H9 (cell line): ENCODE measurements around the gene IL10. TPM values are rescaled to one million over a fixed set of nuclear protein-coding genes. Genes with fewer than 3 reads are reported as not detected.

Experiments used
- DNase-seq: peaks from one replicate; pipeline ENCODE4 v3.0.0-alpha.2; 2017
- H2AFZ ChIP-seq: one replicate; pipeline ENCODE4 v1.6.1; 2013; ENCODE audit warnings: mild to moderate bottlenecking, low read length, control low read depth, moderate library complexity
- H2AK5ac ChIP-seq: 2 replicates; pipeline ENCODE4 v1.6.1; 2013; ENCODE audit warnings: low read length, control low read depth, mixed read lengths; ENCODE audit not compliant: insufficient read length
- H2BK120ac ChIP-seq: one replicate; pipeline ENCODE4 v1.6.1; 2013; ENCODE audit warnings: low read depth, mild to moderate bottlenecking, low read length, control low read depth, inconsistent platforms; ENCODE audit not compliant: poor library complexity, severe bottlenecking
- H2BK12ac ChIP-seq: 2 replicates; pipeline ENCODE4 v1.6.1; 2013; ENCODE audit warnings: low read length, control low read depth, mixed read lengths, low read depth; ENCODE audit not compliant: insufficient read length
- H2BK15ac ChIP-seq: 2 replicates; pipeline ENCODE4 v1.6.1; 2013; ENCODE audit warnings: low read depth, low read length, control low read depth
- H2BK20ac ChIP-seq: one replicate; pipeline ENCODE4 v1.6.1; 2013; ENCODE audit warnings: low read depth, mild to moderate bottlenecking, low read length, control low read depth, inconsistent platforms; ENCODE audit not compliant: poor library complexity, severe bottlenecking
- H2BK5ac ChIP-seq: 2 replicates; pipeline ENCODE4 v1.6.1; 2013; ENCODE audit warnings: low read length, control low read depth, mixed read lengths; ENCODE audit not compliant: insufficient read length
- H3K14ac ChIP-seq: 2 replicates; pipeline ENCODE4 v1.6.1; 2013; ENCODE audit warnings: low read length, control low read depth; ENCODE audit not compliant: insufficient read depth
- H3K18ac ChIP-seq: 2 replicates; pipeline ENCODE4 v1.6.1; 2013; ENCODE audit warnings: low read depth, mild to moderate bottlenecking, mixed read lengths, low read length, control low read depth; ENCODE audit not compliant: insufficient read length
- H3K23ac ChIP-seq: 2 replicates; pipeline ENCODE4 v1.6.1; 2013; ENCODE audit warnings: low read length, control low read depth, mixed read lengths, low read depth; ENCODE audit not compliant: insufficient read length
- H3K23me2 ChIP-seq: 2 replicates; pipeline ENCODE4 v1.6.1; 2013; ENCODE audit warnings: low read depth, mild to moderate bottlenecking, mixed read lengths, low read length, control low read depth; ENCODE audit not compliant: insufficient read length, poor library complexity, severe bottlenecking
- H3K27ac ChIP-seq: 2 replicates; pipeline ENCODE4 v1.5.1; 2013; ENCODE audit warnings: low read length, control low read depth, mixed read lengths, low read depth; ENCODE audit not compliant: insufficient read length
- H3K27me3 ChIP-seq: 2 replicates; pipeline ENCODE4 v1.6.1; 2013; ENCODE audit warnings: low read length, control low read depth, inconsistent platforms; ENCODE audit not compliant: insufficient read depth
- H3K4ac ChIP-seq: 2 replicates; pipeline ENCODE4 v1.6.1; 2013; ENCODE audit warnings: low read depth, mild to moderate bottlenecking, control low read depth, inconsistent platforms, low read length, moderate library complexity
- H3K4me1 ChIP-seq: 2 replicates; pipeline ENCODE4 v1.6.1; 2013; ENCODE audit warnings: low read length, control low read depth, inconsistent platforms; ENCODE audit not compliant: insufficient read depth
- H3K4me2 ChIP-seq: 2 replicates; pipeline ENCODE4 v1.6.1; 2013; ENCODE audit warnings: low read length, control low read depth, mixed read lengths; ENCODE audit not compliant: insufficient read length, insufficient read depth
- H3K56ac ChIP-seq: 2 replicates; pipeline ENCODE4 v1.6.1; 2013; ENCODE audit warnings: low read depth, mild to moderate bottlenecking, mixed read lengths, low read length, control low read depth; ENCODE audit not compliant: insufficient read length
- H3K79me1 ChIP-seq: 2 replicates; pipeline ENCODE4 v1.6.1; 2013; ENCODE audit warnings: low read depth, mild to moderate bottlenecking, moderate library complexity, low read length, control low read depth, inconsistent platforms; ENCODE audit not compliant: insufficient read depth, poor library complexity, severe bottlenecking
- H3K79me2 ChIP-seq: 2 replicates; pipeline ENCODE4 v1.6.1; 2013; ENCODE audit warnings: low read length, control low read depth, inconsistent platforms; ENCODE audit not compliant: insufficient read depth
- H3K9ac ChIP-seq: 2 replicates; pipeline ENCODE4 v1.6.1; 2013; ENCODE audit warnings: low read length, control low read depth, mixed read lengths; ENCODE audit not compliant: insufficient read length; ENCODE audit errors: extremely low read depth
- H3K9me3 ChIP-seq: one replicate; pipeline ENCODE4 v1.6.1; 2013; ENCODE audit warnings: low read depth, low read length, inconsistent platforms; ENCODE audit not compliant: control insufficient read depth
- H3T11ph ChIP-seq: one replicate; pipeline ENCODE4 v1.6.1; 2013; ENCODE audit warnings: mild to moderate bottlenecking, low read length, control low read depth, inconsistent platforms
- H4K20me1 ChIP-seq: one replicate; pipeline ENCODE4 v1.6.1; 2013; ENCODE audit not compliant: control insufficient read depth, insufficient read length, insufficient read depth
- H4K5ac ChIP-seq: 2 replicates; pipeline ENCODE4 v1.6.1; 2013; ENCODE audit warnings: low read depth, mild to moderate bottlenecking, mixed read lengths, low read length, control low read depth; ENCODE audit not compliant: insufficient read length
- H4K8ac ChIP-seq: replicated peaks from 2 replicates; pipeline ENCODE4 v1.6.1; 2013; ENCODE audit warnings: low read length, control low read depth, mixed read lengths, low read depth; ENCODE audit not compliant: insufficient read length
- H4K91ac ChIP-seq: 2 replicates; pipeline ENCODE4 v1.6.1; 2013; ENCODE audit warnings: low read depth, mild to moderate bottlenecking, moderate library complexity, mixed read lengths, low read length, control low read depth; ENCODE audit not compliant: insufficient read length
- H3K27ac Mint-ChIP-seq, 3 experiments: 2 replicates in 2 of 3; 3 replicates in 1 of 3; pipeline ENCODE4 v1.8.0; 2020 to 2021; ENCODE audit warnings: mixed read lengths in 3 of 3, mild to moderate bottlenecking in 1 of 3, moderate library complexity in 1 of 3
- H3K27me3 Mint-ChIP-seq: 2 replicates; pipeline ENCODE4 v1.8.0; 2021; ENCODE audit warnings: low read depth, mild to moderate bottlenecking, moderate library complexity, mixed read lengths
- H3K36me3 Mint-ChIP-seq, 3 experiments: 2 replicates in 2 of 3; 3 replicates in 1 of 3; pipeline ENCODE4 v1.8.0; 2020 to 2021; ENCODE audit warnings: low read depth in 3 of 3, mixed read lengths in 3 of 3; ENCODE audit not compliant: insufficient read depth in 1 of 3
- H3K4me1 Mint-ChIP-seq, 2 experiments: 2 replicates each; pipeline ENCODE4 v1.8.0; 2020; ENCODE audit warnings: mixed read lengths in 2 of 2
- H3K4me3 Mint-ChIP-seq, 2 experiments: 2 replicates in 1 of 2; 3 replicates in 1 of 2; pipeline ENCODE4 v1.8.0; 2020 to 2021; ENCODE audit warnings: mild to moderate bottlenecking in 2 of 2, mixed read lengths in 2 of 2, moderate library complexity in 1 of 2
- H3K9me3 Mint-ChIP-seq, 2 experiments: 2 replicates in 1 of 2; 3 replicates in 1 of 2; pipeline ENCODE4 v1.8.0; 2020; ENCODE audit warnings: mild to moderate bottlenecking in 2 of 2, mixed read lengths in 2 of 2, moderate library complexity in 1 of 2
- WGBS: extraction: QIAGEN DNeasy Blood & Tissue Kit; methylation state at CpG from one replicate; pipeline ENCODE4 v1.1.7; 2013; ENCODE audit warnings: missing lambda C conversion rate, low lambda C conversion rate, mixed read lengths; ENCODE audit not compliant: insufficient read length; ENCODE audit errors: extremely low coverage; 5-methylcytosine and 5-hydroxymethylcytosine counted together
- total RNA-seq: library from RNA; stranded (reverse); gene quantifications from 2 replicates; pipeline ENCODE4 v1.2.1, GENCODE V29; 2021
- TF ChIP-seq, protein P1 (sequence below): fragments of 200-600 bp; sonication (generic); conservative IDR thresholded peaks from 3 replicates; pipeline ENCODE4 v1.8.0; 2021; ENCODE audit warnings: antibody characterized with exemption, mild to moderate bottlenecking

The IL10 gene
- total RNA-seq, 1 experiment from 2014 or later = not detected

- Histone ChIP-seq H3K27me3 (no peaks in the 10 kb centered on the region), H3K4me1 (no peaks in the 10 kb centered on the region; the same call in 1 of the 2 replicates), H4K8ac (no peak overlapping the region), H2AFZ (no peak overlapping the region), H2BK12ac (no peak overlapping the region), H2BK20ac (no peak overlapping the region), H3K18ac (no peak overlapping the region), H2BK120ac (no peak overlapping the region), H3K23ac (no peak overlapping the region), H3K4ac (no peak overlapping the region), H3K79me1 (no peaks in the 10 kb centered on the region), H3K79me2 (no peaks in the 10 kb centered on the region), H2AK5ac (no peak overlapping the region), H4K5ac (no peak overlapping the region), H3K9ac (no peak overlapping the region), H4K20me1 (no peaks in the 10 kb centered on the region), H2BK5ac (no peak overlapping the region), H4K91ac (no peak overlapping the region), H3K4me2 (no peak overlapping the region), H3K9me3 (no peaks in the 10 kb centered on the region), H3K23me2 (no peaks in the 10 kb centered on the region), H3K14ac (no peak overlapping the region), H3K56ac (no peak overlapping the region), H2BK15ac (no peak overlapping the region), H3T11ph (no peak overlapping the region), H3K27ac (no peak overlapping the region)
- no peaks in the 10 kb centered on the region for H3K9me3 Mint-ChIP-seq
- peaks cover 15% of the 10 kb centered on the region for H3K27me3 Mint-ChIP-seq
- no peak overlapping the region for H3K27ac Mint-ChIP-seq
- H3K4me1 Mint-ChIP-seq = peaks cover 14 to 19% of the 10 kb centered on the region in 2 experiments
- no peak overlapping the region for H3K4me3 Mint-ChIP-seq
- no peaks in the 10 kb centered on the region for H3K36me3 Mint-ChIP-seq
- TF ChIP-seq, protein P1, sequence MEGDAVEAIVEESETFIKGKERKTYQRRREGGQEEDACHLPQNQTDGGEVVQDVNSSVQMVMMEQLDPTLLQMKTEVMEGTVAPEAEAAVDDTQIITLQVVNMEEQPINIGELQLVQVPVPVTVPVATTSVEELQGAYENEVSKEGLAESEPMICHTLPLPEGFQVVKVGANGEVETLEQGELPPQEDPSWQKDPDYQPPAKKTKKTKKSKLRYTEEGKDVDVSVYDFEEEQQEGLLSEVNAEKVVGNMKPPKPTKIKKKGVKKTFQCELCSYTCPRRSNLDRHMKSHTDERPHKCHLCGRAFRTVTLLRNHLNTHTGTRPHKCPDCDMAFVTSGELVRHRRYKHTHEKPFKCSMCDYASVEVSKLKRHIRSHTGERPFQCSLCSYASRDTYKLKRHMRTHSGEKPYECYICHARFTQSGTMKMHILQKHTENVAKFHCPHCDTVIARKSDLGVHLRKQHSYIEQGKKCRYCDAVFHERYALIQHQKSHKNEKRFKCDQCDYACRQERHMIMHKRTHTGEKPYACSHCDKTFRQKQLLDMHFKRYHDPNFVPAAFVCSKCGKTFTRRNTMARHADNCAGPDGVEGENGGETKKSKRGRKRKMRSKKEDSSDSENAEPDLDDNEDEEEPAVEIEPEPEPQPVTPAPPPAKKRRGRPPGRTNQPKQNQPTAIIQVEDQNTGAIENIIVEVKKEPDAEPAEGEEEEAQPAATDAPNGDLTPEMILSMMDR = no peak
- WGBS = no CpG with 5 or more reads among the region's 3 CpGs
- DNase-seq = no peak
Measured at GRCh38 chr1:206774093-206774492, 1.8 kb upstream of the IL10 start.
